ENCODE measurements around the gene THADA. TPM values are rescaled to one million over a fixed set of nuclear protein-coding genes. Genes with fewer than 3 reads are reported as not detected.
"Not testable (repeated sequence)": the region's sequence is repeated elsewhere in the genome, so short reads cannot be mapped to it uniquely, and the experiment has no call there.

THADA gene
- polyA plus RNA-seq, 1 donor: 17.0 TPM

GRCh38 chr2:43302182-43302960 is 293.5 kb downstream of the THADA start:
- DNase-seq (ENCODE audit: low read depth): no peak

DNA sequence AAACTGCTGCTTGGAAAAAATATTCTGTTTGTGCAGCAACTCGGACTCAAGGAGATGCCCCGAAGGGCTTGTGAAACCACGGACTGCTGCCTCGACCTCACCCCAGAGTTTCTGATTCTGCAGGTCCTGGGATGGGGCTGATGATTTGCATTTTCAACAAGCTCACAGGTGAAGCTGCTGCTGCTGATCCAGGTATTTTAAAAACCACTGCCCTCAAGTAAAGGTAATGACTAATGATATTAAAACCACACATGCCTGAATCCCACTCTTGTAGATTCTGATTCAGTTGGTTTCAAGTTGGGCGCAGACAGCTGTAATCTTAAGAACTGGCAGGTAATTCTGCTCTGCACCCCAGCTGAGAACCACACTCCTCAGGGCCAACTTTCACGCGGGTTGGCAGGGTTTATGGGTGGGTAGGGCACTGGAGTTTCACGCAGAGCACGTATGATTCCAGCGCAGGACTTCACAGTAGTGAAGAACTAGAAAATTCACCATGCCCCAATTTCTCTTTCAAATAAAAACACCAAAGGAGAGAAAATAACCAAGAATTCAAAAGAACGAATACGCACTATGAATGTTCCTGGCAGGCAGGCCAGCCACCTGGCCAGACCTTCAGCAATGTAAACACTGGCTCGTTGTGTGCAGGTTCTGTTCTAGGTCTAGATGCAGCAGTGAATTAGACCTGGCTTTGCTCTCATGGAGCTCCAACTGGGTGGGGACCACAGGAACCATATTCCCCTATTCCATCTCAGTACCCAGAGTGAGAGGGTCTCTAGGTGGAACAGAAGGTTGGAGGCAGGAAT is 294.9 kb downstream of the THADA start:
- no peak for DNase-seq (ENCODE audit: low read depth)

DNA sequence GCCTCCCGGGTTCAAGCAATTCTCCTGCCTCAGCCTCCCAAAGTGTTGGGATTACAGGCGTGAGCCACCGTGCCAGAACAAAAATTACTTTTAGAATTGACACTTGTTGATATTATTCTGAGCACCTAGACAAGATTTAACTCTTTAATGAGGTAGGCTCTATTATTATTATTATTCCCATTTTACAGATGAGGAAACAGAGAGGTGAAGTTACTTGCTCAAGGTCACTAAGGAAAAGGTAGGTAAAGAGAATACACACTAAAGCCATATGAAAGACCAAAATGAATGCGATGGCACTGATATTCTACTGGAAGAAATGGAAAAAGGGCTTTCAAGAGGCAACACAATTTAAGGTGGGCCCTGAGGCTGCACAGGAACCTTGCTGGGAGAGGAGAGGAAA is 295.6 kb downstream of the THADA start:
- no peak for DNase-seq (ENCODE audit: low read depth)

DNA sequence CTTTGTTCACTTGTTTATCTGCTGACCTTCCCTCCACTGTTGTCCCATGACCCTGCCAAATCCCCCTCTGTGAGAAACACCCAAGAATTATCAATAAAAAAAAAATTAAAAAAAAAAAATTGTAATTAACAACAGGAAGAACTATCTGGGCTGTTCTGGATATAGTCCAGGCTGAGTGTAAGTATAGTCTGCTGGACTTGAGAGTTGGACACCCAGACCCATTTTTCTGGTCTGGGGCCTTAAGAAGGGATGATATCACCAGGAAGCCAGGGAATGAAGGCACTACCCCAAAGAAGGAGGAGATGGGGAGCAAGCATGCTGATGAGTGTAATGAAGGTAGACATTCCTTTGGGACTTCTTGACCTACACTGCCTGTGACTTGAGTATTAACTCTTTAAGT is 297.3 kb downstream of the THADA start:
- no peak for DNase-seq (ENCODE audit: low read depth)

GRCh38 chr2:43297740-43298139 is 298.1 kb downstream of the THADA start:
- not testable (repeated sequence) for DNase-seq (ENCODE audit: low read depth)

DNA sequence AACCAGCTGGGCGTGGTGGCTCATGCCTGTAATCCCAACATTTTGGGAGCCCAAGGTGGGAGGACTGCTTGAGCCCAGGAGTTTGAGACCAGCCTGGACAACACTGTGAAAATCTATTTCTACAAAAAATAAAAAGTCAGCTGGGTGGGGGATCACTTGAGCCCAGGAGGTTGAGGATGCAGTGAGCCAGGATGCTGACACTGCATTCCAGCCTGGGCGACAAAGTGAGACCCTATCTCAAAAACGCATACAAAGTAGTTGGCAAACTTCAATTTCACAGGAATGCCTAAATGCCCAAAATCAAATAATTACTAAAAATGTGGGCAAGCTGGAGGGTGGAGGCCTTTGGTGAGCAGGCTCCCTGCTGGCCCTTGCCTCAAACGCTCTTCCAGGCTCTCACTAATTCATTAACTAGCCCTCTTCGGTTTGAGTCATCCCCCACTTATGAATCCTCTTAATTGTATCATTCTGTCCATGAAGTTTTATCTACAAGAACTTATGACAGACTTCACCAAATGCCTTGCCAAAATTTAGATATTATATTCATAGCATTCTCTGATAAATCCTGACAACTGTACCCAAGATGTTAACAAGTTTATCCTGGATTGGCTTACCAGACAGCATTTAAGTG is 300.8 kb downstream of the THADA start:
- DNase-seq (ENCODE audit: low read depth): no peak

- DNase-seq (ENCODE audit: low read depth): no peak
Measured at GRCh38 chr2:43293744-43294695, 301.8 kb downstream of the THADA start.

- DNase-seq (ENCODE audit: low read depth): no peak
Measured at GRCh38 chr2:43292851-43293743, 302.7 kb downstream of the THADA start.

DNA sequence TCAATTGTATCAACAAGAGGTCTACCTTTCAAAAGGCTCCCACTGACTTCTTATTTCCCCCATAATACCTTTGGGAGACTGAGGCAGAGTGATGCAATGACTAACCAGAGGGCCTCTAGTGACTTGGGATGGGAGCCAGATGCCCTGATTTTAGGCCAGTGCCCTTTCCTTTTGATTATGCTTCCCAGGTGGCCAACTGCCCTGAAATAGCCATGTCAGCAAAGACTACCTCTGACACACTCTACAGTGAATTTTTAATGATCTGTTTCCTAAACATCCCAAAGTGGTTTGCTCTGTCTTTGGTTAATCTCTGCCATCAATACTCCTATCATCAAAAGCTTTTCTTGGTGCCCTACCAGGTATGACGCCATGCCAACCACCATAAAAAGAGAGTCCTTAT is 303.5 kb downstream of the THADA start:
- DNase-seq (ENCODE audit: low read depth): no peak

- DNase-seq (ENCODE audit: low read depth): no peak
Measured at GRCh38 chr2:43289331-43289730, 306.5 kb downstream of the THADA start.

GRCh38 chr2:43288417-43289305 is 307.2 kb downstream of the THADA start:
- no peak for DNase-seq (ENCODE audit: low read depth)

GRCh38 chr2:43285987-43286386 is 309.9 kb downstream of the THADA start:
- DNase-seq (ENCODE audit: low read depth): no peak

GRCh38 chr2:43284967-43285366 is 310.9 kb downstream of the THADA start:
- no peak for DNase-seq (ENCODE audit: low read depth)

GRCh38 chr2:43284347-43284746 is 311.5 kb downstream of the THADA start:
- not testable (repeated sequence) for DNase-seq (ENCODE audit: low read depth)

GRCh38 chr2:43280994-43281393 is 314.8 kb downstream of the THADA start:
- no peak for DNase-seq (ENCODE audit: low read depth)

DNA sequence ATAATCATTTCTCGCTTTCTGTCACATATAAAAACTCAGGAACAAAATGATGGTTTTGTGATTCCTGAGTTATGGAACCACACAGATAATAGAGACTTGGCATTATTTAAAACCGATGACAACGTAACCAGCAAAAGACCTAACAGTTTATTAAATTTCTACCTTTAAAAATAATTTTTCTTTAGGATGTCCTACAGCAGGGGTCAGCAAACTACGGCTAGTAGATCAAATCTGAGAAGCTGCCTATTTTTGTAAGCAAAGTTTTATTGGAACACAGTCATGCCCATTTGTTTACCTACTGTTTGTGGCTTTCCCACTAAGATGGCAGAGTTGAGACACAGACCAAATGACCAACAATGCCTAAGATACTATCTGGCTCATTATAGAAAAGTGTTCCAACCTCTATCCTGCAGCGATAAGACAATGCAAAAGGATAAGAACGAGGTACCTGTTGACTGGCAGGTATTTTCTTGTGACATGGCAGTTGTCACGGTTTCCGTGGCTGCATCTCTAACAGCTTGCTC is 316.5 kb downstream of the THADA start:
- no peak for DNase-seq (ENCODE audit: low read depth)

GRCh38 chr2:43278564-43279220 is 317.1 kb downstream of the THADA start:
- no peak for DNase-seq (ENCODE audit: low read depth)

DNA sequence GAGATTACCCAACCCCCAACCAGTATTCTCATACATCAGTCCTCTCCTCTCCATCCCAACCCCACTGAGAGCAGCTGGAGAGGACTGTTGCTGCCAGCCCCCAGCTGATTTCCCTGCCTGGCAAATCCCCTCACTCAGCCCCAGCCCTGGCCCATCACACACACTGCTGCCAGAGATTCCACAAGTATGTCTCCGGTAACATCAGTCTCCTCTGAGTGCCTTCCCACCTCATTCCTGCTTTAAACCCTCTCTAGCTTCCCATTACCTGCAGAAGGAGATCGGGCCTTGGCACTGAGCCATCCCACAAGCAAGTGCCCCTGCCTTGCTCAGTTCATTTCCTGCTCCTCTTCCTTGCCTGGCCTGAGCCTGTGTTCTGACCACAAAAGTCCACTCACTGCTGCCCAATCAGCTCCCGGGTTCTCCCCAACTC is 318.9 kb downstream of the THADA start:
- no peak for DNase-seq (ENCODE audit: low read depth)

Measured in forelimb muscle (tissue), 1 donor.